Mucosa of rectum (tissue), 2 donors: ENCODE results near the gene PARD6A.
"Not testable (repeated sequence)": the region's sequence is repeated elsewhere in the genome, so short reads cannot be mapped to it uniquely, and the experiment has no call there.

Experiments
- H3K27ac ChIP-seq, 2 donors: one replicate each; pipeline ENCODE4 v1.7.0; 2013; ENCODE audit warnings: inconsistent platforms in 2 of 2, low read depth in 2 of 2, low read length in 2 of 2
- H3K27me3 ChIP-seq, 2 donors: one replicate each; pipeline ENCODE4 v1.7.0; 2013; ENCODE audit warnings: low read length in 2 of 2; ENCODE audit not compliant: control insufficient read depth in 2 of 2, insufficient read depth in 2 of 2
- H3K36me3 ChIP-seq, 2 donors: one replicate each; pipeline ENCODE4 v1.7.0; 2013; ENCODE audit warnings: low read length in 2 of 2; ENCODE audit not compliant: control insufficient read depth in 2 of 2, insufficient read depth in 2 of 2
- H3K4me1 ChIP-seq, 2 donors: one replicate each; pipeline ENCODE4 v1.7.0; 2013; ENCODE audit warnings: low read length in 2 of 2, mild to moderate bottlenecking in 1 of 2; ENCODE audit not compliant: control insufficient read depth in 2 of 2, insufficient read depth in 2 of 2
- H3K4me3 ChIP-seq, 2 donors: one replicate each; pipeline ENCODE4 v1.7.0; 2013; ENCODE audit warnings: low read length in 2 of 2
- H3K9ac ChIP-seq, 2 donors: one replicate each; pipeline ENCODE4 v1.7.0; 2013; ENCODE audit warnings: low read length in 2 of 2, low read depth in 1 of 2, mild to moderate bottlenecking in 1 of 2
- H3K9me3 ChIP-seq, 2 donors: one replicate each; pipeline ENCODE4 v1.7.0; 2013; ENCODE audit warnings: low read length in 2 of 2; ENCODE audit not compliant: control insufficient read depth in 2 of 2
- donor health status: healthy.
- donor health status: Normal muscosa, but diverticular disease.

The PARD6A gene

DNA sequence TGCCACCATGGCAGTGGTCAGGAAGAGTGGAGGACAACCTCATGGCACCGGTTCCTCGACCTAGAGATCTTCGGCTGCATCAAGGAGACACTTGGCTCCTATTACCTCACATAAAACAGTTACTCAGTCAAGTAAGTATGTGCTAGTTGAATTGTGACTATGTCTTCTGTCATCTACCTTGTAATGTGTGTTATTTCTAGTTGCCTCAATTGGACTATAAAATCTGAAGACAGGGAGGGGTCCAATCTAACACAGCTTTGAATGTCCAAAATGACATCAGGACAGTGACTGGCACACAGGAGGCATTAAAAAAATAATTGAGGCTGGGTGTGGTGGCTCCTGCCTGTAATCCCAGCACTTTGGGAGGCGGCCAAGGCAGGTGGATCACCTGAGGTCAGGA is 23.0 kb downstream of the PARD6A start:
- H3K27ac ChIP-seq = no peak overlapping the region
- H3K36me3 ChIP-seq = peaks cover 12 to 19% of the 10 kb centered on the region in 2 donors
- no peaks in the 10 kb centered on the region for H3K27me3 ChIP-seq
- no peak overlapping the region for H3K9ac ChIP-seq
- no peak overlapping the region for H3K4me3 ChIP-seq
- H3K4me1 ChIP-seq = peaks cover 4 to 15% of the 10 kb centered on the region in 2 donors
- no peaks in the 10 kb centered on the region for H3K9me3 ChIP-seq

DNA sequence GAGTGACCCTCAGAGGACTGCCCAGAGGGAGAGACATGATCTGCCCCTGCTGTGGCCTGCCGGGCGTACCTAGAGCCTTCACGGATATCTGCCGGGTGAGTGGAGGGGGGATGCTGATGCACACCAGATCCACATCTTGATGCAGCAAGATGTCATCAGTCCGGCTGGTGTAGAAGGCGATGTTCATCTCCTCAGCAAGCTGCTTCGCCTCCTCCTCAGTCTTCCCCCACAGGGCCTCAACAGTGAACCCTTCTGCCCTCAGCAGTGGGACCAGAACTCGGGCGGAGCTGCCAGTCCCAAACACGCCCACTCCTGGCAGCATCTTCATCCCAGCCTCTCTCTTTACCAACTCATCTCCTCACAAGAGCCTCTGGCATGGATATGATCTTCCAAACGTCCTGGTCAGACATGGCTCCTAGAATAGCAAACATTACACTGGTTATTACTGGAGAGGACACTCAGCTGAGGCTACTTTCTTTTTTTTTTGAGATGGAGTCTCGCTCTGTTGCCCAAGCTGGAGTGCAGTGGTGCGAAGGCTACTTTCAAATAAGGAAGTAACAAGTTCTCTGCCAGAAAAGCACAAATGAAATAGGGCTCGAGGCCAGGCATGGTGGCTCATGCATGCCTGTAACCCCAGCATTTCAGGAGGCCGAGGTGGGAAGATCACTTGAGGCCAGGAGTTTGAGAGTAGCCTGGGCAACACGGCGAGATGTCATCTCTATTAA is 24.8 kb downstream of the PARD6A start:
- Histone ChIP-seq H3K27me3 (no peaks in the 10 kb centered on the region), H3K27ac (peak overlapping the region in 1 of 2 donors; percentile 32), H3K36me3 (peaks cover 12 to 16% of the 10 kb centered on the region in 2 donors), H3K9ac (no peak overlapping the region), H3K4me1 (peaks cover 4 to 11% of the 10 kb centered on the region in 2 donors), H3K9me3 (no peaks in the 10 kb centered on the region), H3K4me3 (no peak overlapping the region)

DNA sequence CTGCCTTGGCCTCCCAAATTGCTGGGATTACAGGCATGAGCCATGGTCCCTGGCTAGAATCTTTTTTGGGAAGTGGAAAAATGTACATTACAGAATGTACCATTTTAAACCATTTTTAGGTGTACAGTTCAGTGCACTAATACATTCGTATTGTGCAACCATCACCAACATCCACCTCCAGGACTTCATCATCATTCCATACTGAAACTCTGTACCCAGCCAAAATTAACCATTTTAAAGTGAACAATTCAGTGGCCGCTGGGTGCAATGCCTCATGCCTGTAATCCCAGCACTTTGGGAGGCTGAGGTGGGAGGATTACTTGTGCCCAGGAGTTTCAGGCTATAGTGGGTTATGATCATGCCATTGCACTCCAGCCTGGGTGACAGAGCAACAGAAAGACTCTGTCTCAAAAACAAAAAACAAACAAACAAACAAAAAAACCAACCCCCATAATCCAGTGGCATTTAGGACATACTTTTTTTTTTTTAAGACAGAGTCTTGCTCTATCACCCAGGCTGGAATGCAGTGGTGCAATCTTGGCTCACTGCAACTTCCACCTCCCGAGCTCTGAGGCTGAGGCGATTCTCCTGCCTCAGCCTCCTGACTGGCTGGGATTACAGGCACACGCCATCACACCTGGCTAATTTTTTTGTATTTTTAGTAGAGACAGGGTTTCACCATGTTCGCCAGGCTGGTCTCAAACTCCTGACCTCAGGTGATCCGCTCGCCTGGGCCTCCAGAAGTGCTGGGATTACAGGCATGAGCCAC is 32.9 kb downstream of the PARD6A start:
- H3K27me3 ChIP-seq, H3K36me3 ChIP-seq, H3K4me3 ChIP-seq, H3K9ac ChIP-seq, H3K27ac ChIP-seq, H3K9me3 ChIP-seq: not testable (repeated sequence)
- peaks cover 4 to 13% of the 10 kb centered on the region in 2 donors for H3K4me1 ChIP-seq

DNA sequence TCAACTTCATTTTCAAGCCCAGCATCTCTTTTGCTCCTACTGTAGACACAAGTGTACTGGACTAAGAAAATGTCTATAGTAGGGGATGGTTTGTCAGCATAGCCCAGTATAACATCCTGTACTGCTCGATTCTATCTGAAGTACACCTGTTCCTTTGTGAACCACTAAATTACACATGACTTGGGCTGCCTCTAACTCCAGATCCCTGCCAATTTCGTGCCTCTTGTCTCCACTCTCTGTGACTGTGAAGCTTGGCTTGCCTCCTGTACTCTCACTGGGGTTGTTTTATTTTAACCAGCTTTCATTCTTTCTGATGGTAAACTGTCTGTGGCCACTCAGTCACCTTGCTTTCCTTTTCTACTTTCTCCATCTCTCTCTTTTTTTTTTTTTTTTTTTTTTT is 33.9 kb downstream of the PARD6A start:
- Histone ChIP-seq H3K27ac (no peak overlapping the region), H3K36me3 (no peaks in the 10 kb centered on the region), H3K4me1 (peaks cover 4 to 14% of the 10 kb centered on the region in 2 donors), H3K4me3 (no peak overlapping the region), H3K9me3 (no peaks in the 10 kb centered on the region), H3K27me3 (no peaks in the 10 kb centered on the region), H3K9ac (no peak overlapping the region)

DNA sequence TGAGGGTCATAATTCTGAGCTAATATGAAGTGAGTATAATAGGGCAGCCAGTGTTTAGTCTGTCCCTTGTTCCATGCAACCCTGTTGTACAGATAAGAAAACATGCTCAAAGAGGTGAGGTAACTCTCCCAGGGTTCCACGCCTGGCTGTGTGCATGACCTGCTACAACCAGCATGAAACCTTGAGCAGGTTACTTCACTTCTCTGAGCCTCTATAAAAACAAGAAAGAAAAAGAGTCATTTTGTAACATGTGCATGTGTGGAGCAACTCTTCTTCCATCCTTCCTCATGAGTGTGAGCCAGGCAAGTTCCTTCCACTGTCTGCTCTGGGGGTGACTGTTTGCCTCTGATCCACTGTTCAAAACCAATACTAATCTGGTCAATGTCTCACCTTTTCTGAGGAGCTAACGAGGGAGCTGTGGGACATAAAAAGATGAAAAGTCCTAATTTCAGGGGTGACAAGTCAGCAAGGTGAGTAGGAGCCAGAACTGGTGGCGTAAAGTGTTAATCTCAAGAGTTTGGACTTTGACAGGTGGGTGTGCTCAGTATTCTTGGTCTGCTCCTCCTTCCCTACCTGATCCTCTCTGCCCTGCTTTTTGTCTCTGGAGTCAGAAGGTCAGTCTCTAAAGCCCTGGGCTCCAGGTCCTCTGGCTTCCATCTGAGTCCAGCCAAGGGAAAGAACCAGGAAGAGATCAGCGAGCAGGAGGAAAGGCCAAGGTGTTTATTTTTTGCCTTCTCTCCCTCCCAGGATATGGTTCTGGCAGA is 36.8 kb downstream of the PARD6A start:
- Histone ChIP-seq H3K9me3 (no peaks in the 10 kb centered on the region), H3K27me3 (no peaks in the 10 kb centered on the region), H3K4me1 (peaks cover 4 to 14% of the 10 kb centered on the region in 2 donors), H3K27ac (peak overlapping the region; percentile 18 to 79), H3K9ac (no peak overlapping the region), H3K4me3 (peak overlapping the region in 1 of 2 donors; percentile 22), H3K36me3 (no peaks in the 10 kb centered on the region)

DNA sequence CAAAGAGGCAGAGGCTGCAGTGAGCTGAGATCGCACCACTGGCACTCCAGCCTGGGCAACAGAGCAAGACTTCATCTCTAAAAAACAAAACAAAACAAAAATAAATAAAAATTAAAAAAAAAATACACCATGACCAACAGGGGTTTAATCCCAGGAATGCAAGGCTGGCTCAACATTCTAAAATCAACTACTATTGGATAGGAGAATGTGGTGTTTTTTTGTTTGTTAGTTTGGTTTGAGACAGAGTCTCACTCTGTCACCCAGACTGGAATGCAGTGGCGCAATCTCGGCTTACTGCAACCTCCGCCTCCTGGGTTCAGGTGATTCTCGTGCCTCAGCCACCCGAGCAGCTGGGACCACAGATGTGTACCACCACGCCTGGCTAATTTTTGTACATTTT is 38.5 kb downstream of the PARD6A start:
- no peaks in the 10 kb centered on the region for H3K36me3 ChIP-seq
- H3K4me3 ChIP-seq = no peak overlapping the region
- peaks cover 4 to 14% of the 10 kb centered on the region in 2 donors for H3K4me1 ChIP-seq
- no peaks in the 10 kb centered on the region for H3K9me3 ChIP-seq
- no peak overlapping the region for H3K9ac ChIP-seq
- no peak overlapping the region for H3K27ac ChIP-seq
- no peaks in the 10 kb centered on the region for H3K27me3 ChIP-seq

DNA sequence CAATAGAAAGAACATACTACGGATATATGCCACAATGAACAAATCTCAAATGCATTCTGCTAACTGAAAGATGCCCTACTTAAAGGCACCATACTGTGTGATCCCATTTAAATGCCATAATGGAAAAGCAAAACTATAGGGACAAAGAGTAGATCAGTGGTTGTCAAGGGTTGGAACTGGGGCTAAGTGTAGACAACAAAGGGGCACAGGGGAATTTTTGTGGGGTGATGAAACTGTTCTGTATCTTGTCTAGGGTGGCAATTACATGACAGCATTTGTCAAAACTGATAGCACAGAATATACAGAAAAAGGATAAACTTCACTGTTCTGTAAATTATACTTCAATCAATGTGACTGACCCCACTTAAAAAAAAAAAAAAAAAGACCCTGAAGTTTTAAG is 40.7 kb downstream of the PARD6A start:
- H3K27ac ChIP-seq = no peak overlapping the region
- no peak overlapping the region for H3K9ac ChIP-seq
- H3K9me3 ChIP-seq = no peaks in the 10 kb centered on the region
- H3K36me3 ChIP-seq = peaks cover 0 to 2% of the 10 kb centered on the region in 2 donors
- H3K4me1 ChIP-seq = peaks cover 4 to 14% of the 10 kb centered on the region in 2 donors
- H3K27me3 ChIP-seq = no peaks in the 10 kb centered on the region
- no peak overlapping the region for H3K4me3 ChIP-seq

- Histone ChIP-seq H3K9me3 (no peaks in the 10 kb centered on the region), H3K27me3 (no peaks in the 10 kb centered on the region), H3K4me1 (peaks cover 4 to 14% of the 10 kb centered on the region in 2 donors), H3K9ac (no peak overlapping the region), H3K4me3 (no peak overlapping the region), H3K27ac (no peak overlapping the region), H3K36me3 (peaks cover 0 to 2% of the 10 kb centered on the region in 2 donors)
These were observed 41.4 kb downstream of the PARD6A start for GRCh38 chr16:67702130-67702529.

DNA sequence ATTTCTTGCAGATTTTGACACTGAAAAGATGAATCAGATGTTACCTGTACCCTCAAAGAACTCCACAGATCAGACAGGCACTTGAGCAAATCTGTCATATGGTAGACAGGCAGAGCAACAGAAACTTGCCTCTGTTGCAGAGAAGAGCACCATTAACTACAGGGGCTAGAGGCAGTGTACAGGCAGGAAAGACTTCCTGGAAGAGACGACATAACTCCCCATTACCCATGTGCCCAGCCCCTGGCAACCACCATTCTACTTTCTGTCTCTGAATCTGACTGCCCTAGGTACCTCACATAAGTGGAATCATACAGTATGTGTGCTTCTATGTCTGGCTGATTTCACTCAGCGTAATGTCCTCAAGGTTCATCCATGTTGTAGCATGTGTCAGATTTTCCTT is 42.9 kb downstream of the PARD6A start:
- Histone ChIP-seq H3K4me3 (no peak overlapping the region), H3K9ac (no peak overlapping the region), H3K27ac (no peak overlapping the region), H3K9me3 (no peaks in the 10 kb centered on the region), H3K4me1 (peaks cover 0 to 1% of the 10 kb centered on the region in 2 donors), H3K36me3 (peaks cover 0 to 2% of the 10 kb centered on the region in 2 donors), H3K27me3 (no peaks in the 10 kb centered on the region)

GRCh38 chr16:67704110-67704509 is 43.4 kb downstream of the PARD6A start:
- Histone ChIP-seq H3K36me3 (peaks cover 0 to 2% of the 10 kb centered on the region in 2 donors), H3K4me1 (no peaks in the 10 kb centered on the region), H3K9ac (no peak overlapping the region), H3K9me3 (no peaks in the 10 kb centered on the region), H3K27me3 (no peaks in the 10 kb centered on the region), H3K4me3 (no peak overlapping the region), H3K27ac (no peak overlapping the region)
